ENCODE data around the gene COL9A1. TPM values are rescaled to one million over a fixed set of nuclear protein-coding genes. Genes with fewer than 3 reads are reported as not detected.
"Not testable (repeated sequence)": the region's sequence is repeated elsewhere in the genome, so short reads cannot be mapped to it uniquely, and the experiment has no call there.

Gene COL9A1
- total RNA-seq, 1 donor from 2014 or later: 1.7 TPM

DNA sequence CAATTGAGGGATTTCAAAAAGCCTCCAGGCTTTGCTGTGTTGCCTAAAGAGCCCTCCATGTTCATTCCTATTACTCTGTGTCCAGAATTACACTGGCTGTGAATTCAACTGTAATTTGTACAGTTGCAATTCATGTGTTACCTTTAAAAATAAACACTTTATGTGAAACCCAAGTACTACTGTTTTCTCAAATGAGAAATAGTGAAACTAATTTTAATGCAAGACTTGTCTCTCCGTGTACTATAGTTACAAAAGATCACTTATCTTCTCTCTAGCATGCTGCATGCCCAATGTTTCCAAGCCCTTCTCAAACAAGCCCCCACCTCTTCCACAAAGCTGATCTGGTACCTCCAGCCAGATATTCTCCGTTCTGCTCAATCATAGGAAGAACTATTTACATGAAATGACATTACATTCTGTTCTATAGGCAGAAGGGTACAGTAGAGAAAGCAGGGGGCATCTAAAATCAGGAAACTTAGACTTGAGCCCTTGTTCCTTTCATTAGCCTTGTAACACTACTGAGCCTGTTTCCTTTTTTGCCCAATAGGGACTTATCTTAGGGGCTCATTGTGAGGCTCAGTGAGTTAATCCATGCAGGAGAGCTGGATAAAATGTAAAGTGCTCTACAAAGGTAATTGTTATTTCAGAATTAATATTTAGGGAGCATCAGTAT, 12.3 kb upstream of the COL9A1 start:
- TF ChIP-seq POLR2AphosphoS5 (IDR thresholded peaks at IDR 0.05; ENCODE audit: insufficient read depth in 1 of 2, low read depth in 1 of 2) (no peak), CTCF (IDR thresholded peaks at IDR 0.05) (no peak), POLR2A (IDR thresholded peaks at IDR 0.05) (no peak)
- Histone ChIP-seq H3K36me3 (no peaks in the 10 kb centered on the region), H3K27ac (no peak overlapping the region), H3K4me1 (no peaks in the 10 kb centered on the region), H3K9me3 (no peaks in the 10 kb centered on the region), H3K27me3 (no peaks in the 10 kb centered on the region), H3K4me3 (no peak overlapping the region)
- no peak for DNase-seq (ENCODE audit: extremely low spot score in 2 of 2)
- intact Hi-C loops (cut with DNase I): no loop called here

GRCh38 chr6:70314296-70314695, 11.4 kb upstream of the COL9A1 start:
- TF ChIP-seq CTCF (IDR thresholded peaks at IDR 0.05): no peak
- no peak for TF ChIP-seq POLR2AphosphoS5 (IDR thresholded peaks at IDR 0.05; ENCODE audit: insufficient read depth in 1 of 2, low read depth in 1 of 2)
- no peak for TF ChIP-seq POLR2A (IDR thresholded peaks at IDR 0.05)
- Histone ChIP-seq H3K9me3 (no peaks in the 10 kb centered on the region), H3K4me3 (no peak overlapping the region), H3K36me3 (no peaks in the 10 kb centered on the region), H3K4me1 (no peaks in the 10 kb centered on the region), H3K27ac (no peak overlapping the region), H3K27me3 (no peaks in the 10 kb centered on the region)
- DNase-seq (ENCODE audit: extremely low spot score in 2 of 2): no peak
- intact Hi-C loops (cut with DNase I): no loop called here

- intact Hi-C loops (cut with DNase I): no loop called here
- TF ChIP-seq POLR2A (IDR thresholded peaks at IDR 0.05) (no peak), CTCF (IDR thresholded peaks at IDR 0.05) (no peak), POLR2AphosphoS5 (IDR thresholded peaks at IDR 0.05; ENCODE audit: insufficient read depth in 1 of 2, low read depth in 1 of 2) (no peak)
- Histone ChIP-seq H3K27ac (no peak overlapping the region), H3K4me3 (no peak overlapping the region), H3K4me1 (no peaks in the 10 kb centered on the region), H3K27me3 (no peaks in the 10 kb centered on the region), H3K9me3 (no peaks in the 10 kb centered on the region), H3K36me3 (no peaks in the 10 kb centered on the region)
- no peak for DNase-seq (ENCODE audit: extremely low spot score in 2 of 2)
Observed at GRCh38 chr6:70312165-70312745, 9.4 kb upstream of the COL9A1 start.

DNA sequence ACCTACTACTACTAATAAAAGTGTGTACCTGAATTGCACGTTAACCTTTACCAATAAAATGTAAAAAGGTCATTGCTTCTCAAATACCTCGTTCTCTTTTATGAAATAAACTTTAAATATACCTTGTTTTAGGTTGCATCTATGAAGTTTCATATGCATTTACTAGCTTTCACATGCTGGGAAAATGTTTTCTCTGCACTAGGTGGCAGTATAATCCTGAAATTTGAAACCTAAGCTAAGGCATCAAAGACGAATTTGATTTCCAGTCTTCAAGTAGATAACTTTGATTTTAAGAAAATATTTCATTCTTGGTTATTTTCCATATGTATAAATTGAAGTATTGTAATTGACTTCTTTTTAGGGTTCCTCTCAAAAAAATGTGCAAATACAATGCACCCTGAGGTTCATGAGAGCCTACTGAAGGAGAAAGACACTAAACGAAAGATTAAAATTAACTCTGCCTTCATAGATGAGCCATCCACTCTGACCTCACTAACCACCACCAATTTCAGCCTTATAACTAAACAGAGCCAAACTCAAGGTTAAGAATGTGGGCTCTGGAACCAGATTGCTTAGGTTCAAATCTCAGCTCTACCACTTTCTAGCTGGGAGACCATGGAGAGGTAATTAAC, 7.3 kb upstream of the COL9A1 start:
- Histone ChIP-seq H3K4me1 (no peaks in the 10 kb centered on the region), H3K4me3 (no peak overlapping the region), H3K9me3 (no peaks in the 10 kb centered on the region), H3K27me3 (no peaks in the 10 kb centered on the region), H3K36me3 (no peaks in the 10 kb centered on the region), H3K27ac (no peak overlapping the region)
- no peak for DNase-seq (ENCODE audit: extremely low spot score in 2 of 2)
- intact Hi-C loops (cut with DNase I): no loop called here
- TF ChIP-seq CTCF (IDR thresholded peaks at IDR 0.05) (peak; percentile 32 to 52 (median 44)), POLR2AphosphoS5 (IDR thresholded peaks at IDR 0.05; ENCODE audit: insufficient read depth in 1 of 2, low read depth in 1 of 2) (no peak), POLR2A (IDR thresholded peaks at IDR 0.05) (no peak)

GRCh38 chr6:70309243-70309642, 6.4 kb upstream of the COL9A1 start:
- Histone ChIP-seq H3K27me3 (no peaks in the 10 kb centered on the region), H3K36me3 (no peaks in the 10 kb centered on the region), H3K4me3 (no peak overlapping the region), H3K27ac (no peak overlapping the region), H3K4me1 (no peaks in the 10 kb centered on the region), H3K9me3 (no peaks in the 10 kb centered on the region)
- TF ChIP-seq CTCF (IDR thresholded peaks at IDR 0.05) (no peak), POLR2A (IDR thresholded peaks at IDR 0.05) (no peak), POLR2AphosphoS5 (IDR thresholded peaks at IDR 0.05; ENCODE audit: insufficient read depth in 1 of 2, low read depth in 1 of 2) (no peak)
- intact Hi-C loops (cut with DNase I): no loop called here
- DNase-seq (ENCODE audit: extremely low spot score in 2 of 2): no peak

DNA sequence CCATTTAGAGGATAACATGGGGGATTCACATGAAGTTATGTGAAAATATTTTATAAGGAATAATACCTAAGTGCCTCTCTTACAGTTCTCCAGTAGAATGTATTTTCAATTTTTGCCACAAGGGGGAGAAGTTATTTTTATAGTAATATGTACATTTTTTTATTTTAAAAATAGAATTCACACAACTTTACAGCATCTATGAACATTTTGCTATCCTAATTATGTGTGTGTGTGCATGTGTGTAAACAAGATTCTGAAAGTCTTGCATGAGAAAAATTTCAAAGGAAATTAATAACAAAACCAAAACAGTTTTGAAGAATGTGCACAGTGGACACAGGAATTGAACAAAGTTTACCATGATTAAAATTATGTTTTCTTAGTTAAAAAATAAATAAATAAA, 5.3 kb upstream of the COL9A1 start:
- H3K36me3 ChIP-seq; H3K27me3 ChIP-seq; DNase-seq (ENCODE audit: extremely low spot score in 2 of 2); H3K4me3 ChIP-seq; H3K27ac ChIP-seq; H3K4me1 ChIP-seq; intact Hi-C loops (cut with DNase I); H3K9me3 ChIP-seq: not testable (repeated sequence)
